IMR-90 (cell line): ENCODE measurements around the gene CD8A. TPM values are rescaled to one million over a fixed set of nuclear protein-coding genes. Genes with fewer than 3 reads are reported as not detected.

ENCODE experiments used
- ATAC-seq: fragments of 200-7000 bp; cut with Tn5 transposase; 2 replicates; pipeline ENCODE4 v1.9.1; 2020; ENCODE audit warnings: low read depth, mild to moderate bottlenecking, moderate library complexity
- BruUV-seq: library from RNA; stranded (reverse); fragments of 400-500 nt; replicated peaks from 2 replicates; lab custom pipeline; 2021; lab: Mats Ljungman, UMichigan
- CTCF ChIA-PET: fragments of 300-600 bp; formaldehyde crosslinking; extraction: SDS; loops from one replicate; lab custom pipeline; 2021; ENCODE audit warnings: antibody characterized with exemption; lab: Yijun Ruan, JAX
- POLR2A ChIA-PET: fragments of 300-600 bp; sonication (Branson Sonifier 250); formaldehyde crosslinking; loops from one replicate; lab custom pipeline; 2022; ENCODE audit warnings: antibody characterized with exemption; ENCODE audit not compliant: unreplicated experiment; lab: Charles Lee
- DNase-seq: peaks from one replicate; pipeline ENCODE4 v3.0.0; 2013
- H2AFZ ChIP-seq: replicated peaks from 2 replicates; pipeline ENCODE3; 2013; ENCODE audit warnings: low read length, mild to moderate bottlenecking; ENCODE audit not compliant: poor library complexity
- H2AK5ac ChIP-seq: 2 replicates; pipeline ENCODE4 v1.6.1; 2013; ENCODE audit warnings: low read depth, low read length, inconsistent platforms
- H2AK9ac ChIP-seq: replicated peaks from 2 replicates; pipeline ENCODE3; 2013; ENCODE audit warnings: mild to moderate bottlenecking, low read depth, low read length, moderate library complexity; ENCODE audit not compliant: poor library complexity
- H2BK120ac ChIP-seq: 2 replicates; pipeline ENCODE4 v1.6.1; 2013; ENCODE audit warnings: low read depth, low read length, inconsistent platforms
- H2BK15ac ChIP-seq: 3 replicates; pipeline ENCODE4 v1.6.1; 2013; ENCODE audit warnings: low read depth, low read length, inconsistent platforms
- H2BK20ac ChIP-seq: 2 replicates; pipeline ENCODE4 v1.6.1; 2013; ENCODE audit warnings: low read depth, mild to moderate bottlenecking, inconsistent platforms, low read length, moderate library complexity
- H2BK5ac ChIP-seq: 2 replicates; pipeline ENCODE4 v1.6.1; 2013; ENCODE audit warnings: mild to moderate bottlenecking, low read depth, low read length, inconsistent platforms; ENCODE audit not compliant: poor library complexity, severe bottlenecking
- H3K14ac ChIP-seq: replicated peaks from 2 replicates; pipeline ENCODE4 v1.6.1; 2013; ENCODE audit warnings: low read depth, low read length, inconsistent platforms
- H3K18ac ChIP-seq: 2 replicates; pipeline ENCODE4 v1.6.1; 2013; ENCODE audit warnings: low read depth, low read length, control low read depth
- H3K23ac ChIP-seq: 2 replicates; pipeline ENCODE4 v1.6.1; 2013; ENCODE audit warnings: low read depth, low read length, inconsistent platforms
- H3K27ac ChIP-seq: 2 replicates; pipeline ENCODE4 v1.5.1; 2013; ENCODE audit warnings: mild to moderate bottlenecking, control low read depth, low read length; ENCODE audit not compliant: insufficient read depth
- H3K27me3 ChIP-seq: 2 replicates; pipeline ENCODE4 v1.6.1; 2013; ENCODE audit warnings: low read length; ENCODE audit not compliant: control insufficient read depth, insufficient read depth
- H3K36me3 ChIP-seq: 2 replicates; pipeline ENCODE4 v1.6.1; 2013; ENCODE audit warnings: low read length, mixed read lengths; ENCODE audit not compliant: control insufficient read depth, insufficient read depth
- H3K4ac ChIP-seq: 2 replicates; pipeline ENCODE4 v1.6.1; 2013; ENCODE audit warnings: low read depth, low read length, inconsistent platforms
- H3K4me1 ChIP-seq: 2 replicates; pipeline ENCODE4 v1.6.1; 2013; ENCODE audit warnings: low read length, mixed read lengths; ENCODE audit not compliant: control insufficient read depth, insufficient read depth
- H3K4me2 ChIP-seq: 2 replicates; pipeline ENCODE4 v1.6.1; 2013; ENCODE audit warnings: low read depth, mild to moderate bottlenecking, control low read depth, low read length, moderate library complexity
- H3K4me3 ChIP-seq: 2 replicates; pipeline ENCODE4 v1.5.1; 2013; ENCODE audit warnings: low read depth, mild to moderate bottlenecking, control low read depth, low read length, moderate library complexity; ENCODE audit not compliant: insufficient read depth
- H3K56ac ChIP-seq: 2 replicates; pipeline ENCODE4 v1.6.1; 2013; ENCODE audit warnings: low read length, inconsistent platforms; ENCODE audit not compliant: insufficient read depth; ENCODE audit errors: extremely low read depth
- H3K79me1 ChIP-seq, 2 experiments: 2 replicates each; pipeline ENCODE4 v1.6.1; 2013; ENCODE audit warnings: low read length in 2 of 2, inconsistent platforms in 1 of 2, low read depth in 1 of 2
- H3K9ac ChIP-seq: 2 replicates; pipeline ENCODE4 v1.6.1; 2013; ENCODE audit warnings: low read depth, low read length, control low read depth
- H3K9me1 ChIP-seq: 2 replicates; pipeline ENCODE4 v1.6.1; 2013; ENCODE audit warnings: low read length, inconsistent platforms; ENCODE audit not compliant: insufficient read depth
- H3K9me3 ChIP-seq: 2 replicates; pipeline ENCODE4 v1.6.1; 2013; ENCODE audit warnings: low read length; ENCODE audit not compliant: control insufficient read depth, insufficient read depth
- H4K20me1 ChIP-seq: 2 replicates; pipeline ENCODE4 v1.6.1; 2013; ENCODE audit warnings: low read length, inconsistent platforms; ENCODE audit not compliant: insufficient read depth
- H4K5ac ChIP-seq: 2 replicates; pipeline ENCODE4 v1.6.1; 2013; ENCODE audit warnings: mild to moderate bottlenecking, low read depth, low read length, control low read depth
- H4K8ac ChIP-seq, 2 experiments: 2 replicates each; pipeline ENCODE4 v1.6.1; 2013; ENCODE audit warnings: low read depth in 2 of 2, low read length in 2 of 2, control low read depth in 1 of 2, inconsistent platforms in 1 of 2
- H4K91ac ChIP-seq: 2 replicates; pipeline ENCODE4 v1.6.1; 2013; ENCODE audit warnings: low read depth, low read length, inconsistent platforms; ENCODE audit not compliant: insufficient read depth
- CEBPB ChIP-seq: IDR thresholded peaks from 2 replicates; pipeline ENCODE4 v1.6.1; 2012; ENCODE audit warnings: low read depth, low read length, improper control_type of control experiment
- CHD1 ChIP-seq: IDR thresholded peaks from 2 replicates; pipeline ENCODE4 v1.6.1; 2012; ENCODE audit warnings: low read depth, low read length, improper control_type of control experiment
- MAZ ChIP-seq: IDR thresholded peaks from 2 replicates; pipeline ENCODE4 v1.6.1; 2012; ENCODE audit warnings: low read depth, mild to moderate bottlenecking, low read length, improper control_type of control experiment, moderate library complexity, borderline replicate concordance
- MXI1 ChIP-seq: IDR thresholded peaks from 2 replicates; pipeline ENCODE4 v1.6.1; 2012; ENCODE audit warnings: low read depth, mild to moderate bottlenecking, low read length, moderate library complexity, borderline replicate concordance
- RAD21 ChIP-seq: IDR thresholded peaks from 2 replicates; pipeline ENCODE4 v1.6.1; 2012; ENCODE audit warnings: low read length, improper control_type of control experiment
- RCOR1 ChIP-seq: IDR thresholded peaks from 2 replicates; pipeline ENCODE4 v1.6.1; 2012; ENCODE audit warnings: mild to moderate bottlenecking, low read length, improper control_type of control experiment; ENCODE audit not compliant: insufficient replicate concordance
- RFX5 ChIP-seq: IDR thresholded peaks from 2 replicates; pipeline ENCODE4 v1.8.0; 2012; ENCODE audit warnings: low read depth, mild to moderate bottlenecking, low read length, moderate library complexity
- SMC3 ChIP-seq: fragments of 150-350 bp; IDR thresholded peaks from 2 replicates; pipeline ENCODE4 v1.6.1; 2016; ENCODE audit warnings: low read depth, mild to moderate bottlenecking, antibody characterized with exemption, low read length, moderate library complexity
- WGBS, 2 experiments: methylation state at CpG; one replicate each; pipeline versions ENCODE4 v1.1.5 to v1.1.7; 2013; ENCODE audit warnings: missing lambda C conversion rate in 2 of 2; ENCODE audit not compliant: insufficient read length in 1 of 2; ENCODE audit errors: extremely low coverage in 2 of 2; 5-methylcytosine and 5-hydroxymethylcytosine counted together
- dilution Hi-C: fragments of 300-500 bp; cut with HindIII; formaldehyde crosslinking; loops from one replicate; pipeline ENCODE4 v1.14.3; 2018; ENCODE audit warnings: low sequenced_read_pairs; ENCODE audit not compliant: unreplicated experiment
- in situ Hi-C: fragments of 300-500 bp; cut with MboI; formaldehyde crosslinking; loops from 3 replicates; pipeline ENCODE4 v1.14.3; 2019; ENCODE audit warnings: low sequenced_read_pairs, inconsistent platforms, mixed read lengths
- intact Hi-C: fragments of 100-400 bp; cut with micrococcal nuclease; formaldehyde crosslinking; loops from 2 replicates; pipeline ENCODE4 v1.10.0; 2022
- polyA plus RNA-seq, 3 experiments: library from polyadenylated mRNA; depleted of rRNA; stranded (reverse); fragments of >200 nt; gene quantifications; 2 replicates each; pipeline ENCODE4 v1.2.3, GENCODE V29; 2012; ENCODE audit warnings: low replicate concordance in 1 of 3
- total RNA-seq: library from RNA; depleted of rRNA; stranded (reverse); fragments of >200 nt; gene quantifications from 2 replicates; pipeline ENCODE4 v1.2.3, GENCODE V29; 2012

CD8A gene
- total and polyA plus RNA-seq, 2 of the 4 experiments (the other 2 are of a cell fraction) = not detected

- Histone ChIP-seq H3K18ac (no peak overlapping the region), H3K36me3 (no peaks in the 10 kb centered on the region), H3K27ac (no peak overlapping the region), H2BK5ac (no peak overlapping the region), H3K79me1 (no peaks in the 10 kb centered on the region), H3K14ac (no peak overlapping the region), H3K4me3 (no peak overlapping the region), H2AK5ac (no peak overlapping the region), H4K20me1 (no peaks in the 10 kb centered on the region), H3K9me3 (peaks cover 2% of the 10 kb centered on the region; the same call in 1 of the 2 replicates), H2AFZ (no peak overlapping the region), H3K56ac (no peak overlapping the region), H4K5ac (no peak overlapping the region), H4K91ac (no peak overlapping the region), H3K4me1 (no peaks in the 10 kb centered on the region), H2BK15ac (no peak overlapping the region), H3K4ac (no peak overlapping the region), H4K8ac (no peak overlapping the region), H2AK9ac (no peak overlapping the region), H2BK20ac (no peak overlapping the region), H3K9ac (no peak overlapping the region), H3K9me1 (no peaks in the 10 kb centered on the region), H2BK120ac (no peak overlapping the region), H3K27me3 (peaks cover 10% of the 10 kb centered on the region), H3K23ac (no peak overlapping the region), H3K4me2 (no peak overlapping the region)
- ATAC-seq (no peak), DNase-seq (no peak)
- in situ Hi-C loops (no loop called here), dilution Hi-C loops (no loop called here), intact Hi-C loops (no loop called here)
- WGBS, 2 experiments = no CpG with 5 or more reads among the region's 6 CpGs
- BruUV-seq = no TSS peak
- ChIA-PET POLR2A (no interaction called here), CTCF (interaction anchor here (0.7 kb wide), 1 partner anchor 42 kb away, joined by 3 read pairs; no protein-coding TSS in a partner anchor)
- TF ChIP-seq RAD21 = no peak
- TF ChIP-seq RCOR1 = no peak
- TF ChIP-seq RFX5 = no peak
- TF ChIP-seq CHD1 = no peak
- no peak for TF ChIP-seq MAZ
- no peak for TF ChIP-seq CEBPB
- no peak for TF ChIP-seq MXI1
- TF ChIP-seq SMC3 = no peak
Measured at GRCh38 chr2:86821842-86822241, 31.1 kb upstream of the CD8A start.
